Testis (tissue), 5 donors: ENCODE measurements around the gene SLC17A3. TPM values are rescaled to one million over a fixed set of nuclear protein-coding genes. Genes with fewer than 3 reads are reported as not detected.

Source experiments
- DNase-seq: peaks from one replicate; pipeline ENCODE4 v3.0.0-alpha.2; 2019
- H3K27ac ChIP-seq, 2 donors: fragments of 200-600 bp; sonication (generic); one replicate each; pipeline ENCODE4 v1.5.1; 2019
- H3K27me3 ChIP-seq: fragments of 200-600 bp; sonication (generic); one replicate; pipeline ENCODE4 v1.5.1; 2019
- H3K36me3 ChIP-seq: fragments of 200-600 bp; sonication (generic); one replicate; pipeline ENCODE4 v1.5.1; 2017; ENCODE audit warnings: low read depth; ENCODE audit errors: missing control alignments
- H3K4me1 ChIP-seq: fragments of 200-600 bp; sonication (generic); one replicate; pipeline ENCODE4 v1.5.1; 2019
- H3K4me3 ChIP-seq, 2 donors: fragments of 200-600 bp; sonication (generic); one replicate each; pipeline ENCODE4 v1.5.1; 2017 to 2019
- H3K9me3 ChIP-seq: fragments of 200-600 bp; sonication (generic); one replicate; pipeline ENCODE4 v1.5.1; 2017
- CTCF ChIP-seq, 3 experiments: fragments of 450-650 bp in 2 of 3; fragments of 200-600 bp in 1 of 3; sonication (generic) in 1 of 3; IDR thresholded peaks; one replicate each; pipeline ENCODE4 v1.5.1; 2016 to 2019; ENCODE audit warnings: antibody characterized with exemption in 3 of 3, mild to moderate bottlenecking in 2 of 3, moderate library complexity in 1 of 3
- POLR2A ChIP-seq: fragments of 450-650 bp; IDR thresholded peaks from one replicate; pipeline ENCODE4 v1.6.1; 2017; ENCODE audit warnings: antibody characterized with exemption, mild to moderate bottlenecking, moderate library complexity
- WGBS, 2 donors: methylation state at CpG; one replicate each; pipeline ENCODE4 v1.1.5; 2018; 5-methylcytosine and 5-hydroxymethylcytosine counted together
- intact Hi-C: fragments of 100-400 bp; cut with DNase I; formaldehyde crosslinking; loops from one replicate; pipeline ENCODE4 v1.15.1; 2023; ENCODE audit warnings: low total_unique reads
- long read RNA-seq, 2 donors: transcript quantifications; one replicate each; lab custom pipeline, GENCODE V29; 2026
- polyA plus RNA-seq: library from polyadenylated mRNA; stranded (reverse); fragments of 350-450 nt; fragmentation: Illumina TruSeq; extraction: RNeasy Lipid Tissue Mini Kit (QIAGEN cat#74804); gene quantifications from one replicate; pipeline ENCODE4 v1.2.3, GENCODE V29; 2014; ENCODE audit warnings: low read depth, low replicate concordance; ENCODE audit not compliant: insufficient read depth
- total RNA-seq, 2 donors: library from RNA; depleted of rRNA; stranded (reverse); fragments of >200 nt; gene quantifications; one replicate each; pipeline ENCODE4 v1.2.3, GENCODE V29; 2016

The SLC17A3 gene
- total RNA-seq (under 1 TPM in 1 of 2 donors, not detected in 1; 0.68 TPM), polyA plus RNA-seq (0.61 TPM)
- long read RNA-seq, donor 1 = 0 reads
- long read RNA-seq, donor 2 = 0 reads

GRCh38 chr6:25874118-25874517 is at the start of gene SLC17A3:
Gene SLC17A3 (minus strand): TSS chr6:25874243. CDS start chr6:25868387, 5,856 bp downstream.
- Histone ChIP-seq H3K4me1 (no peaks in the 10 kb centered on the region), H3K4me3 (no peak within 1 kb of the TSS), H3K27me3 (no peaks in the 10 kb centered on the region), H3K9me3 (no peaks in the 10 kb centered on the region), H3K27ac (no peak within 1 kb of the TSS), H3K36me3 (no peaks in the 10 kb centered on the region)
- no peak for DNase-seq
- 89 to 90% methylated on average over 3 of the region's 3 CpGs for WGBS, 2 donors
- no peak for TF ChIP-seq POLR2A
- intact Hi-C loops = no loop called here

GRCh38 chr6:25922301-25922700 is 48.3 kb upstream of the SLC17A3 start:
- TF ChIP-seq CTCF (IDR thresholded peaks at IDR 0.05) = no peak
- no peak for TF ChIP-seq POLR2A
- no peaks in the 10 kb centered on the region for H3K36me3 ChIP-seq
- WGBS, 2 donors = 69 to 77% methylated on average over 2 of the region's 2 CpGs
- no peak overlapping the region for H3K4me3 ChIP-seq
- no peaks in the 10 kb centered on the region for H3K27me3 ChIP-seq
- H3K4me1 ChIP-seq = no peaks in the 10 kb centered on the region
- no peak for DNase-seq
- intact Hi-C loops = no loop called here
- H3K27ac ChIP-seq = no peak overlapping the region
- H3K9me3 ChIP-seq = no peaks in the 10 kb centered on the region

GRCh38 chr6:25921525-25922203 is 47.6 kb upstream of the SLC17A3 start:
- Histone ChIP-seq H3K4me3 (no peak overlapping the region), H3K9me3 (no peaks in the 10 kb centered on the region), H3K27me3 (no peaks in the 10 kb centered on the region), H3K36me3 (no peaks in the 10 kb centered on the region), H3K27ac (no peak overlapping the region), H3K4me1 (no peaks in the 10 kb centered on the region)
- intact Hi-C loops = no loop called here
- DNase-seq = no peak
- no peak for TF ChIP-seq CTCF (IDR thresholded peaks at IDR 0.05)
- TF ChIP-seq POLR2A = no peak

GRCh38 chr6:25919657-25920056 is 45.6 kb upstream of the SLC17A3 start:
- intact Hi-C loops = no loop called here
- Histone ChIP-seq H3K4me3 (peak overlapping the region in 1 of 2 donors; percentile 9), H3K36me3 (no peaks in the 10 kb centered on the region), H3K27me3 (no peaks in the 10 kb centered on the region), H3K27ac (no peak overlapping the region), H3K9me3 (no peaks in the 10 kb centered on the region), H3K4me1 (no peaks in the 10 kb centered on the region)
- TF ChIP-seq CTCF (IDR thresholded peaks at IDR 0.05) (no peak), POLR2A (no peak)
- no peak for DNase-seq
- WGBS, 2 donors = 56 to 80% methylated on average over 5 of the region's 5 CpGs

- Histone ChIP-seq H3K36me3 (no peaks in the 10 kb centered on the region), H3K27me3 (no peaks in the 10 kb centered on the region), H3K27ac (no peak overlapping the region), H3K4me1 (no peaks in the 10 kb centered on the region), H3K4me3 (no peak overlapping the region), H3K9me3 (no peaks in the 10 kb centered on the region)
- no peak for DNase-seq
- intact Hi-C loops = no loop called here
- TF ChIP-seq POLR2A (no peak), CTCF (IDR thresholded peaks at IDR 0.05) (no peak)
- 67 to 83% methylated on average over 5 of the region's 5 CpGs for WGBS, 2 donors
Measured at GRCh38 chr6:25918083-25918683, 44.1 kb upstream of the SLC17A3 start.
